ENCODE measurements around the gene ARHGAP23.

ARHGAP23 gene

GRCh38 chr17:38554430-38555350 is 126.4 kb downstream of the ARHGAP23 start:
- no peaks in the 10 kb centered on the region for H3K9me3 ChIP-seq (ENCODE audit: insufficient read depth, low read length, severe bottlenecking)
- 0 out of 2 replicates have a peak, but pooled peaks cover under 1% of the 10 kb centered on the region for H4K20me1 ChIP-seq (ENCODE audit: insufficient read depth, low read length)
- DNase-seq, result no peak
- H3K4me2 ChIP-seq (ENCODE audit: insufficient read depth, low read length), result no peak overlapping the region
- H3K27me3 ChIP-seq (ENCODE audit: insufficient read depth, low read length, poor library complexity), result peaks cover 11% of the 10 kb centered on the region
- H3K4me3 ChIP-seq (ENCODE audit: low read depth in 1 of 2, low read length in 2 of 2), result no peak overlapping the region
- H2AFZ ChIP-seq (ENCODE audit: low read depth, low read length), result no peak overlapping the region
- H3K36me3 ChIP-seq (ENCODE audit: insufficient read depth, low read length), result no peaks in the 10 kb centered on the region
- no peak overlapping the region for H3K27ac ChIP-seq (ENCODE audit: low read length)
- no peak overlapping the region for H3K9ac ChIP-seq (ENCODE audit: low read depth, low read length)
- no peak for ATAC-seq (ENCODE audit: insufficient read depth, low read depth)
- peaks cover 26% of the 10 kb centered on the region for H3K4me1 ChIP-seq (ENCODE audit: insufficient read depth, low read length)
- no peaks in the 10 kb centered on the region for H3K79me2 ChIP-seq (ENCODE audit: insufficient read depth, low read length)
- TF ChIP-seq CTCF (IDR thresholded peaks at IDR 0.05; ENCODE audit: borderline replicate concordance, extremely low read depth, low read length, poor library complexity, severe bottlenecking), result no peak
- no peak for TF ChIP-seq EZH2 (IDR thresholded peaks at IDR 0.05; ENCODE audit: borderline replicate concordance, low read depth, low read length, severe bottlenecking)

GRCh38 chr17:38556239-38556638 is 128.0 kb downstream of the ARHGAP23 start:
- DNase-seq, result no peak

GRCh38 chr17:38557396-38557795 is 129.1 kb downstream of the ARHGAP23 start:
- ATAC-seq (ENCODE audit: insufficient read depth, low read depth) (no peak), DNase-seq (no peak)
- H3K9ac ChIP-seq (ENCODE audit: low read depth, low read length), result peak overlapping the region; percentile 50
- H3K36me3 ChIP-seq (ENCODE audit: insufficient read depth, low read length), result no peaks in the 10 kb centered on the region
- H3K79me2 ChIP-seq (ENCODE audit: insufficient read depth, low read length), result no peaks in the 10 kb centered on the region
- no peaks in the 10 kb centered on the region for H3K9me3 ChIP-seq (ENCODE audit: insufficient read depth, low read length, severe bottlenecking)
- peaks cover 21% of the 10 kb centered on the region for H3K27me3 ChIP-seq (ENCODE audit: insufficient read depth, low read length, poor library complexity)
- H3K4me2 ChIP-seq (ENCODE audit: insufficient read depth, low read length), result peak overlapping the region; percentile 95
- H3K4me1 ChIP-seq (ENCODE audit: insufficient read depth, low read length), result peaks cover 34% of the 10 kb centered on the region
- peak overlapping the region; percentile 87; the same call in 1 of the 2 replicates for H2AFZ ChIP-seq (ENCODE audit: low read depth, low read length)
- peaks cover 19% of the 10 kb centered on the region; the same call in 1 of the 2 replicates for H4K20me1 ChIP-seq (ENCODE audit: insufficient read depth, low read length)
- no peak overlapping the region for H3K27ac ChIP-seq (ENCODE audit: low read length)
- TF ChIP-seq EZH2 (IDR thresholded peaks at IDR 0.05; ENCODE audit: borderline replicate concordance, low read depth, low read length, severe bottlenecking) (no peak), CTCF (IDR thresholded peaks at IDR 0.05; ENCODE audit: borderline replicate concordance, extremely low read depth, low read length, poor library complexity, severe bottlenecking) (no peak)
- peak overlapping the region in 1 of 2 experiments; percentile 66; a peak in 2 of 4 replicates for H3K4me3 ChIP-seq (ENCODE audit: low read depth in 1 of 2, low read length in 2 of 2)

More at GRCh38 chr17:38556239-38556638, 128.0 kb downstream of the ARHGAP23 start:
- H3K27me3 ChIP-seq (ENCODE audit: insufficient read depth, low read length, poor library complexity), result peaks cover 21% of the 10 kb centered on the region
- H3K4me2 ChIP-seq (ENCODE audit: insufficient read depth, low read length), result no peak overlapping the region
- peaks cover 34% of the 10 kb centered on the region for H3K4me1 ChIP-seq (ENCODE audit: insufficient read depth, low read length)
- TF ChIP-seq EZH2 (IDR thresholded peaks at IDR 0.05; ENCODE audit: borderline replicate concordance, low read depth, low read length, severe bottlenecking) (no peak), CTCF (IDR thresholded peaks at IDR 0.05; ENCODE audit: borderline replicate concordance, extremely low read depth, low read length, poor library complexity, severe bottlenecking) (no peak)
- 0 out of 2 replicates have a peak, but pooled peaks cover 15% of the 10 kb centered on the region for H4K20me1 ChIP-seq (ENCODE audit: insufficient read depth, low read length)
- H3K36me3 ChIP-seq (ENCODE audit: insufficient read depth, low read length), result no peaks in the 10 kb centered on the region
- no peak overlapping the region for H3K27ac ChIP-seq (ENCODE audit: low read length)
- no peak overlapping the region for H3K9ac ChIP-seq (ENCODE audit: low read depth, low read length)
- H3K4me3 ChIP-seq (ENCODE audit: low read depth in 1 of 2, low read length in 2 of 2), result no peak overlapping the region
- ATAC-seq (ENCODE audit: insufficient read depth, low read depth), result no peak
- no peaks in the 10 kb centered on the region for H3K9me3 ChIP-seq (ENCODE audit: insufficient read depth, low read length, severe bottlenecking)
- no peaks in the 10 kb centered on the region for H3K79me2 ChIP-seq (ENCODE audit: insufficient read depth, low read length)
- H2AFZ ChIP-seq (ENCODE audit: low read depth, low read length), result no peak overlapping the region

Measured in DND-41 (cell line).